Stimulated activated naive B cell treated with anti-CD40 and anti-IgM and Interleukin-4, amounts not matched to agents 10 μg/mL and 1 μg/mL and 100 μg/mL, for 72 hours (primary cell): ENCODE data around the gene KIAA1328.
"Not testable (repeated sequence)": the region's sequence is repeated elsewhere in the genome, so short reads cannot be mapped to it uniquely, and the experiment has no call there.

ENCODE experiments used
- ATAC-seq, 2 donors: fragments of 150-1000 bp; cut with Tn5 transposase; replicated peaks; 2 replicates each; pipeline ENCODE4 v1.10.0; 2021; ENCODE audit warnings: moderate library complexity in 1 of 2
- DNase-seq: peaks from one replicate; pipeline ENCODE4 v3.0.0; 2021
- H3K27ac Mint-ChIP-seq: one replicate; pipeline ENCODE4 v1.8.0; 2022; ENCODE audit warnings: mild to moderate bottlenecking, mixed read lengths
- H3K27me3 Mint-ChIP-seq, 2 donors: one replicate each; pipeline ENCODE4 v1.8.0; 2022; ENCODE audit warnings: mixed read lengths in 2 of 2
- H3K36me3 Mint-ChIP-seq, 2 donors: one replicate each; pipeline ENCODE4 v1.8.0; 2022; ENCODE audit warnings: mixed read lengths in 2 of 2, mild to moderate bottlenecking in 1 of 2
- H3K4me1 Mint-ChIP-seq, 2 donors: one replicate each; pipeline ENCODE4 v1.8.0; 2022; ENCODE audit warnings: mixed read lengths in 2 of 2, mild to moderate bottlenecking in 1 of 2
- H3K4me3 Mint-ChIP-seq, 2 donors: one replicate each; pipeline ENCODE4 v1.8.0; 2022; ENCODE audit warnings: mild to moderate bottlenecking in 2 of 2, mixed read lengths in 2 of 2, moderate library complexity in 1 of 2
- H3K9me3 Mint-ChIP-seq, 2 donors: one replicate each; pipeline ENCODE4 v1.8.0; 2022; ENCODE audit warnings: mixed read lengths in 2 of 2, mild to moderate bottlenecking in 1 of 2

KIAA1328 gene

DNA sequence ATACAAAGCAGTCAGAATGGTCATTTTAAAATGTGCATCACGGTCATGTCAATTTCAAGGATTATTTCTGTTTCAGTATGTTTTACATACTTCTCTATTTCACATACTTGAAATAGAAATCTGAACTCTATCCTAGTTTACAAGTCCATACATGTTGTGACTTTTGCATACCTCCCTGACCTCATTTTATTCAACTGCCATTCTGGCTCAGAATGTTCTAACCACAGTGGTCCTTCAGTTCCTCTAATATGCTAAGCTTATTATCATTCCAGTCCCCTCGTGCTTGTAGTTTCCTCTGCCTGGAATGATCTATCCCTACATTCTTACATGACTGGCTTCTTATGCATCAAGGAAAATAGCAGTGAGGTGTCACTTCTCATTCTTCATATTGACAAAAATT is 295.6 kb downstream of the KIAA1328 start:
- ATAC-seq (no peak), DNase-seq (no peak)
- Mint-ChIP-seq H3K9me3 (no peaks in the 10 kb centered on the region), H3K4me1 (peaks cover 0 to 4% of the 10 kb centered on the region in 2 donors), H3K36me3 (no peaks in the 10 kb centered on the region), H3K27ac (no peak overlapping the region), H3K27me3 (no peaks in the 10 kb centered on the region), H3K4me3 (no peak overlapping the region)

GRCh38 chr18:37135177-37135576 is 306.2 kb downstream of the KIAA1328 start:
- Mint-ChIP-seq H3K27me3 (no peaks in the 10 kb centered on the region), H3K27ac (no peak overlapping the region), H3K4me1 (peaks cover 0 to 2% of the 10 kb centered on the region in 2 donors), H3K9me3 (peaks cover 5 to 9% of the 10 kb centered on the region in 2 donors), H3K4me3 (no peak overlapping the region), H3K36me3 (peaks cover 11 to 14% of the 10 kb centered on the region in 2 donors)
- DNase-seq (no peak), ATAC-seq (no peak)

GRCh38 chr18:37138456-37138855 is 309.5 kb downstream of the KIAA1328 start:
- no peaks in the 10 kb centered on the region for H3K27me3 Mint-ChIP-seq
- no peak for DNase-seq

GRCh38 chr18:37139876-37140275 is 310.9 kb downstream of the KIAA1328 start:
- Mint-ChIP-seq H3K36me3 (peaks cover under 1 to 7% of the 10 kb centered on the region in 2 donors), H3K4me3 (no peak overlapping the region), H3K27ac (no peak overlapping the region), H3K9me3 (peaks cover 5 to 8% of the 10 kb centered on the region in 2 donors), H3K4me1 (peaks cover 0 to 2% of the 10 kb centered on the region in 2 donors), H3K27me3 (no peaks in the 10 kb centered on the region)
- no peak for ATAC-seq
- no peak for DNase-seq

More at GRCh38 chr18:37138456-37138855, 309.5 kb downstream of the KIAA1328 start:
- H3K27ac Mint-ChIP-seq, result no peak overlapping the region
- H3K36me3 Mint-ChIP-seq, result peaks cover 3 to 8% of the 10 kb centered on the region in 2 donors
- no peak for ATAC-seq
- H3K4me3 Mint-ChIP-seq, result no peak overlapping the region
- peaks cover 0 to 2% of the 10 kb centered on the region in 2 donors for H3K4me1 Mint-ChIP-seq
- H3K9me3 Mint-ChIP-seq, result peaks cover 5 to 9% of the 10 kb centered on the region in 2 donors

- peaks cover 0 to 4% of the 10 kb centered on the region in 2 donors for H3K36me3 Mint-ChIP-seq
- no peak overlapping the region for H3K27ac Mint-ChIP-seq
- ATAC-seq (no peak), DNase-seq (no peak)
- peaks cover 0 to 5% of the 10 kb centered on the region in 2 donors for H3K9me3 Mint-ChIP-seq
- no peaks in the 10 kb centered on the region for H3K4me1 Mint-ChIP-seq
- H3K4me3 Mint-ChIP-seq, result no peak overlapping the region
- H3K27me3 Mint-ChIP-seq, result no peaks in the 10 kb centered on the region
These were observed 316.0 kb downstream of the KIAA1328 start for GRCh38 chr18:37144921-37145320.

GRCh38 chr18:37156330-37156942 is 327.5 kb downstream of the KIAA1328 start:
- DNase-seq (no peak), ATAC-seq (no peak)
- H3K4me1 Mint-ChIP-seq, result no peaks in the 10 kb centered on the region
- no peaks in the 10 kb centered on the region for H3K27me3 Mint-ChIP-seq
- no peaks in the 10 kb centered on the region for H3K9me3 Mint-ChIP-seq
- H3K27ac Mint-ChIP-seq, result no peak overlapping the region
- H3K36me3 Mint-ChIP-seq, result peaks cover 3 to 10% of the 10 kb centered on the region in 2 donors
- H3K4me3 Mint-ChIP-seq, result no peak overlapping the region

DNA sequence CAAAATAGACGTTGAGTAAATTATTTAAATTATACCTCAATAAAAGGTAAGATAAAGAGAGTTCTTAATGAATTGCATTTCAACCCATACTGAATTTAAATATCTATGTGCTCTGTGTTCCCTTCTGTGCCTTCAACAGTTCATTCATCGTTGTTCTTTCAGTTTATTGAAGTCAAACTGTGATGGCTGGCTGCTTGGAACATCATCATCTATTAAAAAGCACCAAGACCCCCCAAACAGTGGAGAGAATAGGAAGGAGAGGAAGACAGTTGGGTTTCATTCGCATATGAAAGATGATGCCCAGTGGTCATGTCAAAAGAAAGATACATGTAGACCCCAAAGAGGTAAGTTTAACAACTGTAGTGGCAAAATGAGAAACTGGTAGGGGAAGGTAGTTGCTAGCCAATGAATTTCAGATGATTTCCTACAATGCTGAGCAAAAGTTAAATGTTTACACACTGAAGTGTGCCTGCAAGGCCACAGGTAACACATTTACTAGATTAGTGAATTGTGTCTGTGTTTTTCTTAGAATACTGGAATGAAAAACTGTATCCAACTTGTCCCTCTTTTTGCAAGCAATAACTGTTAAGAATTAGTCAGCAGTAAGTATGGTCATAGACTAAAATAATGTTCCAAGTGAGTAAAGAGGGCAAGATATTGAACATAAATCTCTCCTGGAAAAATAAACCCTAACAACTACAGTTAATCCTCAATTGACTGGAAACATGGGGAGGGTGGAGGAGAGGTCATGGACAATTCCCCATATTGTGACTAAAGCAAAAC is 331.3 kb downstream of the KIAA1328 start:
- peaks cover 0 to 2% of the 10 kb centered on the region in 2 donors for H3K9me3 Mint-ChIP-seq
- H3K36me3 Mint-ChIP-seq, result peaks cover 15 to 18% of the 10 kb centered on the region in 2 donors
- H3K4me3 Mint-ChIP-seq, result no peak overlapping the region
- ATAC-seq, result no peak
- H3K27me3 Mint-ChIP-seq, result no peaks in the 10 kb centered on the region
- H3K4me1 Mint-ChIP-seq, result no peaks in the 10 kb centered on the region
- DNase-seq, result no peak
- no peak overlapping the region for H3K27ac Mint-ChIP-seq

GRCh38 chr18:37161491-37161890 is 332.6 kb downstream of the KIAA1328 start:
- ATAC-seq, result no peak
- Mint-ChIP-seq H3K4me3 (no peak overlapping the region), H3K27me3 (no peaks in the 10 kb centered on the region), H3K36me3 (peaks cover 15 to 23% of the 10 kb centered on the region in 2 donors), H3K9me3 (peaks cover 0 to 2% of the 10 kb centered on the region in 2 donors), H3K4me1 (no peaks in the 10 kb centered on the region), H3K27ac (no peak overlapping the region)
- no peak for DNase-seq

DNA sequence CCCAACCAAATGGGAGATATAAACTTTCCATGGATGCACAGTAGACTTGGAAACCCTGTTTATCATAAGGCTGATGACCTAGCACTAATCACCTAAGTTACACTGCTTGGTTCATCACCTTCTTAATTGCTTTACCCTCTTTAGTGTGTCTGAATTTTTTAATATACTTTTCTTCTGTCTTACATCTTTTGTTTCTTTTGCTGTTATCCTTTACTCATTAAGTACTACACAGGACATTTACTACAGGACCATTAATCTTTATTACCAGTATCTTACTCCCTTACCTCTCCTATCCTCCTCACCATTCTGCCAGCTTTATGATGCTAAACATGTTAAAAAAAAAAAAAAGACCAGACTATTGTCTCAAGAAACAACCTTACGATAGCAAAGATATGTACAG is 333.6 kb downstream of the KIAA1328 start:
- Mint-ChIP-seq H3K9me3 (peaks cover 0 to 2% of the 10 kb centered on the region in 2 donors), H3K27me3 (no peaks in the 10 kb centered on the region), H3K4me3 (no peak overlapping the region), H3K4me1 (no peaks in the 10 kb centered on the region), H3K27ac (no peak overlapping the region), H3K36me3 (peaks cover 16 to 24% of the 10 kb centered on the region in 2 donors)
- ATAC-seq (no peak), DNase-seq (no peak)

DNA sequence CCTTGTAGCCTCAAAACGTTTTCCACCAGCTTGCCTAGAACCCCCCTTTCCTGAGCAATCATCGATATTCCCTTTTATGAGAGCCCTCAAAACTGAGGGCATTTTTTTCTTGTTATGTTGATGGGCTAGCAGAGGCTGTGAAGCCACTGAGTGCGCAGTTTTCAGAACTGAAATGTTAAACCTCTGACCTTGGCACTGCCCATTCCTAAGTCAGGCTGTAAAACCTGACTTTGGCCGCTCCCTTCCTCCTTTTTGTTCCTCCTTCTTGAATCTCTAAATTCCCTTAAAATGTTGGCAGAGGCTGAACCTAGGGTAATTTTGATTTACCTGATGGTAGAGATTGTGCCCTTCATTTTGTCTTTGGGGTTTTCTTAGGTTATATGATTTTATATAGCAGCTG is 334.2 kb downstream of the KIAA1328 start:
- H3K4me1 Mint-ChIP-seq, result no peaks in the 10 kb centered on the region
- peaks cover 0 to 2% of the 10 kb centered on the region in 2 donors for H3K9me3 Mint-ChIP-seq
- ATAC-seq (no peak), DNase-seq (no peak)
- no peak overlapping the region for H3K4me3 Mint-ChIP-seq
- H3K27ac Mint-ChIP-seq, result no peak overlapping the region
- H3K27me3 Mint-ChIP-seq, result no peaks in the 10 kb centered on the region
- H3K36me3 Mint-ChIP-seq, result peaks cover 19 to 25% of the 10 kb centered on the region in 2 donors

DNA sequence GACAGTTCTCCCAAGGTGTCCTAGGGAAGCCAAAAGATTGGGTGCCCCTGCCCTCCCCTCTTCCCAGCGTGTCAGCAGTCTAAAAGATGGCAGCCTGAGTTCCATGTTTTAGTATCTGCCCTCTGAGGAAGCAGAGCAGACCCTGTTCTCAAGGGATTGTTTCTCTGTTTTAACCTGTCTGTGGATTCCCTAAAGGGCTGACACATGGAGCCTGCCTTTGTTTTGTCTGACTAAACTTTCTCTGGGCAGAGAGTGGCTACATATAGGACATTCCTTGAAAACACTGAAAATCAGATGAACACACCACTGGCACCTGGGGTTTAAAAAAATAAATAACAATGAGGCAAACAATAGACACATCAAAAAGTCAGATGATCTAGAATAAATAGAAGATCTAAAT is 337.6 kb downstream of the KIAA1328 start:
- no peaks in the 10 kb centered on the region for H3K4me1 Mint-ChIP-seq
- peaks cover 0 to 2% of the 10 kb centered on the region in 2 donors for H3K9me3 Mint-ChIP-seq
- no peak overlapping the region for H3K27ac Mint-ChIP-seq
- H3K4me3 Mint-ChIP-seq, result no peak overlapping the region
- no peak for ATAC-seq
- DNase-seq, result no peak
- no peaks in the 10 kb centered on the region for H3K27me3 Mint-ChIP-seq
- peaks cover 16 to 21% of the 10 kb centered on the region in 2 donors for H3K36me3 Mint-ChIP-seq

DNA sequence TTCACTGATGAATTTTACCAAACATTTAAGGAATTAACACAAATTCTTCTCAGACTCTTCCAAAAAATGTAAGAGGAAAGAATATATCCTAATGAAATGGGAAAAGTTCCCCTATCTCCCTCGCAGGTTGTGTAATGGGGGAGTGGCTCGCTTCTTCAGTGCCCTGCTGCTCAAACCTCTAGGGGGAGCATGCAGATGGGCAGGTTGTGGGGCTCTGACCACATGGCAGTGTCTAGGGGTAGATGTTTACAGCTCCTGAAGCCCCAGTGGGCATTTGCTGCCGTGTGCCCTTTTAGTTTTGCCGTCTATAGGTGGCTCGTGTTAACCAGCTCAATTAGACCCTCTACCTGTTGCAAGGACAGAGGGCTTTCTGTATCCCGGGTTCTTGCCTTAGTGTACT is 338.0 kb downstream of the KIAA1328 start:
- not testable (repeated sequence) for DNase-seq, H3K9me3 Mint-ChIP-seq, ATAC-seq, H3K27me3 Mint-ChIP-seq, H3K4me3 Mint-ChIP-seq, H3K4me1 Mint-ChIP-seq, H3K27ac Mint-ChIP-seq
- H3K36me3 Mint-ChIP-seq, result peaks cover 16 to 21% of the 10 kb centered on the region in 2 donors

GRCh38 chr18:37170984-37171383 is 342.1 kb downstream of the KIAA1328 start:
- DNase-seq (no peak), ATAC-seq (no peak)
- Mint-ChIP-seq H3K4me1 (no peaks in the 10 kb centered on the region), H3K4me3 (no peak overlapping the region), H3K9me3 (no peaks in the 10 kb centered on the region), H3K36me3 (peaks cover 12 to 13% of the 10 kb centered on the region in 2 donors), H3K27ac (no peak overlapping the region), H3K27me3 (no peaks in the 10 kb centered on the region)

DNA sequence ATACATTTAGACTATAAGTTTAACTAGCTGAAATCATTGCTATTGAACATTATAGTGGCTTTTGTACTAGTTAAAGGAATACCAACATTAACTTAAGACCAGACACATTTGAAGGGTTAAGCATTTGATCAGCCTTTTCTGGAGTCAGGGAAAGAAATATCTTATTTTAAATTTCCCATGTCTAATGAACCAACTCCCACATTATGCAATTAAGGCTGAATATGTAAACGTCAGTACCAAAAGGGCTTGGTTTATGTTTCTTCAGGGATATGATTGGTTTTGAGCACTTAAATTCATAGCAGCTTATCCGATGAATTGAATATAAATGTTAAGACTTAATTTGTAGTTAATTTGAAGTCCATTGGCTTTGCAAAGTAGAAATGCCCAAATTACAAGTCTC is 344.5 kb downstream of the KIAA1328 start:
- Mint-ChIP-seq H3K27ac (no peak overlapping the region), H3K27me3 (no peaks in the 10 kb centered on the region), H3K4me1 (no peaks in the 10 kb centered on the region), H3K4me3 (no peak overlapping the region), H3K9me3 (no peaks in the 10 kb centered on the region), H3K36me3 (peaks cover 7 to 13% of the 10 kb centered on the region in 2 donors)
- no peak for ATAC-seq
- DNase-seq, result no peak
